H9 (cell line): ENCODE results near the gene DNAL1. TPM values are rescaled to one million over a fixed set of nuclear protein-coding genes. Genes with fewer than 3 reads are reported as not detected.

ENCODE experiments used
- DNase-seq: peaks from one replicate; pipeline ENCODE4 v3.0.0-alpha.2; 2017
- H2AFZ ChIP-seq: one replicate; pipeline ENCODE4 v1.6.1; 2013; ENCODE audit warnings: mild to moderate bottlenecking, low read length, control low read depth, moderate library complexity
- H2AK5ac ChIP-seq: 2 replicates; pipeline ENCODE4 v1.6.1; 2013; ENCODE audit warnings: low read length, control low read depth, mixed read lengths; ENCODE audit not compliant: insufficient read length
- H2BK120ac ChIP-seq: one replicate; pipeline ENCODE4 v1.6.1; 2013; ENCODE audit warnings: low read depth, mild to moderate bottlenecking, low read length, control low read depth, inconsistent platforms; ENCODE audit not compliant: poor library complexity, severe bottlenecking
- H2BK12ac ChIP-seq: 2 replicates; pipeline ENCODE4 v1.6.1; 2013; ENCODE audit warnings: low read length, control low read depth, mixed read lengths, low read depth; ENCODE audit not compliant: insufficient read length
- H2BK15ac ChIP-seq: 2 replicates; pipeline ENCODE4 v1.6.1; 2013; ENCODE audit warnings: low read depth, low read length, control low read depth
- H2BK20ac ChIP-seq: one replicate; pipeline ENCODE4 v1.6.1; 2013; ENCODE audit warnings: low read depth, mild to moderate bottlenecking, low read length, control low read depth, inconsistent platforms; ENCODE audit not compliant: poor library complexity, severe bottlenecking
- H2BK5ac ChIP-seq: 2 replicates; pipeline ENCODE4 v1.6.1; 2013; ENCODE audit warnings: low read length, control low read depth, mixed read lengths; ENCODE audit not compliant: insufficient read length
- H3K14ac ChIP-seq: 2 replicates; pipeline ENCODE4 v1.6.1; 2013; ENCODE audit warnings: low read length, control low read depth; ENCODE audit not compliant: insufficient read depth
- H3K18ac ChIP-seq: 2 replicates; pipeline ENCODE4 v1.6.1; 2013; ENCODE audit warnings: low read depth, mild to moderate bottlenecking, mixed read lengths, low read length, control low read depth; ENCODE audit not compliant: insufficient read length
- H3K23ac ChIP-seq: 2 replicates; pipeline ENCODE4 v1.6.1; 2013; ENCODE audit warnings: low read length, control low read depth, mixed read lengths, low read depth; ENCODE audit not compliant: insufficient read length
- H3K23me2 ChIP-seq: 2 replicates; pipeline ENCODE4 v1.6.1; 2013; ENCODE audit warnings: low read depth, mild to moderate bottlenecking, mixed read lengths, low read length, control low read depth; ENCODE audit not compliant: insufficient read length, poor library complexity, severe bottlenecking
- H3K27ac ChIP-seq: 2 replicates; pipeline ENCODE4 v1.5.1; 2013; ENCODE audit warnings: low read length, control low read depth, mixed read lengths, low read depth; ENCODE audit not compliant: insufficient read length
- H3K27me3 ChIP-seq: 2 replicates; pipeline ENCODE4 v1.6.1; 2013; ENCODE audit warnings: low read length, control low read depth, inconsistent platforms; ENCODE audit not compliant: insufficient read depth
- H3K4ac ChIP-seq: 2 replicates; pipeline ENCODE4 v1.6.1; 2013; ENCODE audit warnings: low read depth, mild to moderate bottlenecking, control low read depth, inconsistent platforms, low read length, moderate library complexity
- H3K4me1 ChIP-seq: 2 replicates; pipeline ENCODE4 v1.6.1; 2013; ENCODE audit warnings: low read length, control low read depth, inconsistent platforms; ENCODE audit not compliant: insufficient read depth
- H3K4me2 ChIP-seq: 2 replicates; pipeline ENCODE4 v1.6.1; 2013; ENCODE audit warnings: low read length, control low read depth, mixed read lengths; ENCODE audit not compliant: insufficient read length, insufficient read depth
- H3K56ac ChIP-seq: 2 replicates; pipeline ENCODE4 v1.6.1; 2013; ENCODE audit warnings: low read depth, mild to moderate bottlenecking, mixed read lengths, low read length, control low read depth; ENCODE audit not compliant: insufficient read length
- H3K79me1 ChIP-seq: 2 replicates; pipeline ENCODE4 v1.6.1; 2013; ENCODE audit warnings: low read depth, mild to moderate bottlenecking, moderate library complexity, low read length, control low read depth, inconsistent platforms; ENCODE audit not compliant: insufficient read depth, poor library complexity, severe bottlenecking
- H3K79me2 ChIP-seq: 2 replicates; pipeline ENCODE4 v1.6.1; 2013; ENCODE audit warnings: low read length, control low read depth, inconsistent platforms; ENCODE audit not compliant: insufficient read depth
- H3K9ac ChIP-seq: 2 replicates; pipeline ENCODE4 v1.6.1; 2013; ENCODE audit warnings: low read length, control low read depth, mixed read lengths; ENCODE audit not compliant: insufficient read length; ENCODE audit errors: extremely low read depth
- H3K9me3 ChIP-seq: one replicate; pipeline ENCODE4 v1.6.1; 2013; ENCODE audit warnings: low read depth, low read length, inconsistent platforms; ENCODE audit not compliant: control insufficient read depth
- H3T11ph ChIP-seq: one replicate; pipeline ENCODE4 v1.6.1; 2013; ENCODE audit warnings: mild to moderate bottlenecking, low read length, control low read depth, inconsistent platforms
- H4K20me1 ChIP-seq: one replicate; pipeline ENCODE4 v1.6.1; 2013; ENCODE audit not compliant: control insufficient read depth, insufficient read length, insufficient read depth
- H4K5ac ChIP-seq: 2 replicates; pipeline ENCODE4 v1.6.1; 2013; ENCODE audit warnings: low read depth, mild to moderate bottlenecking, mixed read lengths, low read length, control low read depth; ENCODE audit not compliant: insufficient read length
- H4K8ac ChIP-seq: replicated peaks from 2 replicates; pipeline ENCODE4 v1.6.1; 2013; ENCODE audit warnings: low read length, control low read depth, mixed read lengths, low read depth; ENCODE audit not compliant: insufficient read length
- H4K91ac ChIP-seq: 2 replicates; pipeline ENCODE4 v1.6.1; 2013; ENCODE audit warnings: low read depth, mild to moderate bottlenecking, moderate library complexity, mixed read lengths, low read length, control low read depth; ENCODE audit not compliant: insufficient read length
- H3K27ac Mint-ChIP-seq, 3 experiments: 2 replicates in 2 of 3; 3 replicates in 1 of 3; pipeline ENCODE4 v1.8.0; 2020 to 2021; ENCODE audit warnings: mixed read lengths in 3 of 3, mild to moderate bottlenecking in 1 of 3, moderate library complexity in 1 of 3
- H3K27me3 Mint-ChIP-seq: 2 replicates; pipeline ENCODE4 v1.8.0; 2021; ENCODE audit warnings: low read depth, mild to moderate bottlenecking, moderate library complexity, mixed read lengths
- H3K36me3 Mint-ChIP-seq, 3 experiments: 2 replicates in 2 of 3; 3 replicates in 1 of 3; pipeline ENCODE4 v1.8.0; 2020 to 2021; ENCODE audit warnings: low read depth in 3 of 3, mixed read lengths in 3 of 3; ENCODE audit not compliant: insufficient read depth in 1 of 3
- H3K4me1 Mint-ChIP-seq, 2 experiments: 2 replicates each; pipeline ENCODE4 v1.8.0; 2020; ENCODE audit warnings: mixed read lengths in 2 of 2
- H3K4me3 Mint-ChIP-seq, 2 experiments: 2 replicates in 1 of 2; 3 replicates in 1 of 2; pipeline ENCODE4 v1.8.0; 2020 to 2021; ENCODE audit warnings: mild to moderate bottlenecking in 2 of 2, mixed read lengths in 2 of 2, moderate library complexity in 1 of 2
- H3K9me3 Mint-ChIP-seq, 2 experiments: 2 replicates in 1 of 2; 3 replicates in 1 of 2; pipeline ENCODE4 v1.8.0; 2020; ENCODE audit warnings: mild to moderate bottlenecking in 2 of 2, mixed read lengths in 2 of 2, moderate library complexity in 1 of 2
- WGBS: extraction: QIAGEN DNeasy Blood & Tissue Kit; methylation state at CpG from one replicate; pipeline ENCODE4 v1.1.7; 2013; ENCODE audit warnings: missing lambda C conversion rate, low lambda C conversion rate, mixed read lengths; ENCODE audit not compliant: insufficient read length; ENCODE audit errors: extremely low coverage; 5-methylcytosine and 5-hydroxymethylcytosine counted together
- total RNA-seq: library from RNA; stranded (reverse); gene quantifications from 2 replicates; pipeline ENCODE4 v1.2.1, GENCODE V29; 2021
- TF ChIP-seq, protein P1 (sequence below): fragments of 200-600 bp; sonication (generic); conservative IDR thresholded peaks from 3 replicates; pipeline ENCODE4 v1.8.0; 2021; ENCODE audit warnings: antibody characterized with exemption, mild to moderate bottlenecking

DNAL1 gene
- total RNA-seq, 1 experiment from 2014 or later, result 17.7 TPM

DNA sequence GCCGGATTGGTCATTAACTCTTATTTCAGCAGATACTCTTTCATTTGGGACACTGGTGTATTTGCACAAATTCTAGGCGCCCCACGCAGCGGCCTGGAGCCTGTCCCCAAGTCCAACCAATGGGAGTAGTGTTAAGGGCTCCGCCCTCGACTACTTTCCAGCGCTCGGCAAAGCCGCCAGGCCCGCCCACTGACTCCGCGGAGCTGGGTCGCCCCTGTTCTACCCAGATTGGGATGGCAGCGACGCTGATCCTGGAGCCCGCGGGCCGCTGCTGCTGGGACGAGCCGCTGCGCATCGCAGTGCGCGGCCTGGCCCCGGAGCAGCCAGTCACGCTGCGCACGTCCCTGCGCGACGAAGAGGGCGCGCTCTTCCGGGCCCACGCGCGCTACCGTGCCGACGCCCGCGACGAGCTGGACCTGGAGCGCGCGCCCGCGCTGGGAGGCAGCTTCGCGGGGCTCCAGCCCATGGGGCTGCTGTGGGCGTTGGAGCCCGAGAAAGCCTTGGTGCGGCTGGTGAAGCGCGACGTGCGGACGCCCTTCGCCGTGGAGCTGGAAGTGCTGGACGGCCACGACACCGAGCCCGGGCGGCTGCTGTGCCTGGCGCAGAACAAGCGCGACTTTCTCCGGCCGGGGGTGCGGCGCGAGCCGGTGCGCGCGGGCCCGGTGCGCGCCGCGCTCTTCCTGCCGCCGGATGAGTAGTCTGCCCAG, 32.3 kb upstream of the DNAL1 start, which contains the start of gene ACOT6:
Gene ACOT6, plus strand, starts transcription at position 179 of the 707 bp plus-strand sequence. Its CDS starts 55 bp downstream, at position 234.
- no peak within 1 kb of the TSS for H2AFZ ChIP-seq
- no peak within 1 kb of the TSS for H3K56ac ChIP-seq
- peaks cover 4% of the 10 kb centered on the region for H3K23me2 ChIP-seq
- no peak within 1 kb of the TSS for H3K27ac ChIP-seq
- Mint-ChIP-seq H3K4me3 (peak within 1 kb of the TSS; percentile 76 to 91), H3K4me1 (peaks cover 8 to 12% of the 10 kb centered on the region in 2 experiments), H3K27ac (0 out of 7 replicates have a peak within 1 kb of the TSS, but pooled peaks of 1 of the 3 experiments have one; percentile 49), H3K27me3 (peaks cover 40% of the 10 kb centered on the region), H3K9me3 (peaks cover 3 to 4% of the 10 kb centered on the region in 2 experiments; a peak in 3 of 5 replicates), H3K36me3 (peaks cover 4 to 7% (median 5%) of the 10 kb centered on the region in 3 experiments; a peak in 6 of 7 replicates)
- H3K4ac ChIP-seq, result no peak within 1 kb of the TSS
- H3K9ac ChIP-seq, result peak within 1 kb of the TSS; percentile 62
- peak within 1 kb of the TSS; percentile 85 for H3K14ac ChIP-seq
- TF ChIP-seq, protein P1, sequence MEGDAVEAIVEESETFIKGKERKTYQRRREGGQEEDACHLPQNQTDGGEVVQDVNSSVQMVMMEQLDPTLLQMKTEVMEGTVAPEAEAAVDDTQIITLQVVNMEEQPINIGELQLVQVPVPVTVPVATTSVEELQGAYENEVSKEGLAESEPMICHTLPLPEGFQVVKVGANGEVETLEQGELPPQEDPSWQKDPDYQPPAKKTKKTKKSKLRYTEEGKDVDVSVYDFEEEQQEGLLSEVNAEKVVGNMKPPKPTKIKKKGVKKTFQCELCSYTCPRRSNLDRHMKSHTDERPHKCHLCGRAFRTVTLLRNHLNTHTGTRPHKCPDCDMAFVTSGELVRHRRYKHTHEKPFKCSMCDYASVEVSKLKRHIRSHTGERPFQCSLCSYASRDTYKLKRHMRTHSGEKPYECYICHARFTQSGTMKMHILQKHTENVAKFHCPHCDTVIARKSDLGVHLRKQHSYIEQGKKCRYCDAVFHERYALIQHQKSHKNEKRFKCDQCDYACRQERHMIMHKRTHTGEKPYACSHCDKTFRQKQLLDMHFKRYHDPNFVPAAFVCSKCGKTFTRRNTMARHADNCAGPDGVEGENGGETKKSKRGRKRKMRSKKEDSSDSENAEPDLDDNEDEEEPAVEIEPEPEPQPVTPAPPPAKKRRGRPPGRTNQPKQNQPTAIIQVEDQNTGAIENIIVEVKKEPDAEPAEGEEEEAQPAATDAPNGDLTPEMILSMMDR, result no peak
- no peaks in the 10 kb centered on the region for H3K4me1 ChIP-seq
- no peak within 1 kb of the TSS for H3T11ph ChIP-seq
- no peak within 1 kb of the TSS for H2BK20ac ChIP-seq
- H4K5ac ChIP-seq, result peak within 1 kb of the TSS; percentile 70
- no peaks in the 10 kb centered on the region for H3K79me1 ChIP-seq
- peak; percentile 90 for DNase-seq
- no peak within 1 kb of the TSS for H2AK5ac ChIP-seq
- no peak within 1 kb of the TSS for H4K91ac ChIP-seq
- H3K79me2 ChIP-seq, result no peaks in the 10 kb centered on the region
- H4K8ac ChIP-seq, result no peak within 1 kb of the TSS
- no peak within 1 kb of the TSS for H2BK15ac ChIP-seq
- H2BK12ac ChIP-seq, result peak within 1 kb of the TSS; percentile 67
- no peak within 1 kb of the TSS for H3K23ac ChIP-seq
- WGBS, result no CpG with 5 or more reads among the region's 84 CpGs
- no peak within 1 kb of the TSS for H2BK120ac ChIP-seq
- H3K18ac ChIP-seq, result peak within 1 kb of the TSS; percentile 85
- peaks cover 6% of the 10 kb centered on the region; the same call in 1 of the 2 replicates for H3K27me3 ChIP-seq
- H3K9me3 ChIP-seq, result no peaks in the 10 kb centered on the region
- peak within 1 kb of the TSS; percentile 61 for H3K4me2 ChIP-seq
- no peak within 1 kb of the TSS for H2BK5ac ChIP-seq
- no peaks in the 10 kb centered on the region for H4K20me1 ChIP-seq
